Stimulated activated naive B cell treated with anti-CD40 and anti-IgM and Interleukin-4, amounts not matched to agents 10 μg/mL and 1 μg/mL and 100 μg/mL, for 72 hours (primary cell): ENCODE results near the gene BASP1.
"Not testable (repeated sequence)": the region's sequence is repeated elsewhere in the genome, so short reads cannot be mapped to it uniquely, and the experiment has no call there.

ENCODE experiments used
- ATAC-seq, 2 donors: fragments of 150-1000 bp; cut with Tn5 transposase; replicated peaks; 2 replicates each; pipeline ENCODE4 v1.10.0; 2021; ENCODE audit warnings: moderate library complexity in 1 of 2
- DNase-seq: peaks from one replicate; pipeline ENCODE4 v3.0.0; 2021
- H3K27ac Mint-ChIP-seq: one replicate; pipeline ENCODE4 v1.8.0; 2022; ENCODE audit warnings: mild to moderate bottlenecking, mixed read lengths
- H3K27me3 Mint-ChIP-seq, 2 donors: one replicate each; pipeline ENCODE4 v1.8.0; 2022; ENCODE audit warnings: mixed read lengths in 2 of 2
- H3K36me3 Mint-ChIP-seq, 2 donors: one replicate each; pipeline ENCODE4 v1.8.0; 2022; ENCODE audit warnings: mixed read lengths in 2 of 2, mild to moderate bottlenecking in 1 of 2
- H3K4me1 Mint-ChIP-seq, 2 donors: one replicate each; pipeline ENCODE4 v1.8.0; 2022; ENCODE audit warnings: mixed read lengths in 2 of 2, mild to moderate bottlenecking in 1 of 2
- H3K4me3 Mint-ChIP-seq, 2 donors: one replicate each; pipeline ENCODE4 v1.8.0; 2022; ENCODE audit warnings: mild to moderate bottlenecking in 2 of 2, mixed read lengths in 2 of 2, moderate library complexity in 1 of 2
- H3K9me3 Mint-ChIP-seq, 2 donors: one replicate each; pipeline ENCODE4 v1.8.0; 2022; ENCODE audit warnings: mixed read lengths in 2 of 2, mild to moderate bottlenecking in 1 of 2

The BASP1 gene

GRCh38 chr5:17307440-17307839, 90.0 kb downstream of the BASP1 start:
- H3K27me3 Mint-ChIP-seq, DNase-seq, ATAC-seq, H3K27ac Mint-ChIP-seq, H3K4me1 Mint-ChIP-seq, H3K9me3 Mint-ChIP-seq, H3K36me3 Mint-ChIP-seq, H3K4me3 Mint-ChIP-seq: not testable (repeated sequence)

- Mint-ChIP-seq H3K9me3 (peaks cover 0 to 4% of the 10 kb centered on the region in 2 donors), H3K27ac (no peak overlapping the region), H3K4me3 (no peak overlapping the region), H3K4me1 (peaks cover 0 to 6% of the 10 kb centered on the region in 2 donors), H3K36me3 (no peaks in the 10 kb centered on the region), H3K27me3 (no peaks in the 10 kb centered on the region)
- no peak for ATAC-seq
- no peak for DNase-seq
Observed at GRCh38 chr5:17308326-17309065, 91.1 kb downstream of the BASP1 start.

GRCh38 chr5:17309462-17309861, 92.0 kb downstream of the BASP1 start:
- ATAC-seq (no peak), DNase-seq (no peak)
- Mint-ChIP-seq H3K4me3 (no peak overlapping the region), H3K4me1 (peaks cover 0 to 3% of the 10 kb centered on the region in 2 donors), H3K36me3 (no peaks in the 10 kb centered on the region), H3K27ac (no peak overlapping the region), H3K27me3 (no peaks in the 10 kb centered on the region), H3K9me3 (peaks cover 0 to 4% of the 10 kb centered on the region in 2 donors)

- not testable (repeated sequence) for H3K36me3 Mint-ChIP-seq, H3K9me3 Mint-ChIP-seq
Observed at GRCh38 chr5:17310502-17310901, 93.1 kb downstream of the BASP1 start.

GRCh38 chr5:17311811-17312210, 94.4 kb downstream of the BASP1 start:
- H3K27ac Mint-ChIP-seq, ATAC-seq, H3K36me3 Mint-ChIP-seq, H3K9me3 Mint-ChIP-seq, DNase-seq, H3K27me3 Mint-ChIP-seq, H3K4me3 Mint-ChIP-seq: not testable (repeated sequence)
- peaks cover 14 to 25% of the 10 kb centered on the region in 2 donors for H3K4me1 Mint-ChIP-seq

More at GRCh38 chr5:17310502-17310901, 93.1 kb downstream of the BASP1 start:
- not testable (repeated sequence) for H3K27me3 Mint-ChIP-seq, DNase-seq, ATAC-seq, H3K4me3 Mint-ChIP-seq, H3K27ac Mint-ChIP-seq
- peaks cover 5 to 12% of the 10 kb centered on the region in 2 donors for H3K4me1 Mint-ChIP-seq

GRCh38 chr5:17312358-17312757, 94.9 kb downstream of the BASP1 start:
- no peak overlapping the region for H3K27ac Mint-ChIP-seq
- H3K27me3 Mint-ChIP-seq, result no peaks in the 10 kb centered on the region
- ATAC-seq, result no peak
- peaks cover 17 to 30% of the 10 kb centered on the region in 2 donors for H3K4me1 Mint-ChIP-seq
- H3K4me3 Mint-ChIP-seq, result no peak overlapping the region
- DNase-seq, result no peak
- H3K36me3 Mint-ChIP-seq, result peaks cover 0 to 5% of the 10 kb centered on the region in 2 donors
- H3K9me3 Mint-ChIP-seq, result peaks cover 0 to 6% of the 10 kb centered on the region in 2 donors

- no peak for ATAC-seq
- Mint-ChIP-seq H3K9me3 (peaks cover 0 to 5% of the 10 kb centered on the region in 2 donors), H3K27me3 (no peaks in the 10 kb centered on the region), H3K36me3 (peaks cover 0 to 5% of the 10 kb centered on the region in 2 donors), H3K27ac (no peak overlapping the region), H3K4me3 (no peak overlapping the region), H3K4me1 (peaks cover 34 to 56% of the 10 kb centered on the region in 2 donors)
- DNase-seq, result no peak
Observed at GRCh38 chr5:17314907-17315471, 97.6 kb downstream of the BASP1 start.

GRCh38 chr5:17315710-17316221, 98.3 kb downstream of the BASP1 start:
- ATAC-seq, result no peak

GRCh38 chr5:17316970-17317459, 99.6 kb downstream of the BASP1 start:
- DNase-seq, result peak; percentile 33
- Mint-ChIP-seq H3K4me3 (peak overlapping the region; percentile 61 to 81), H3K27me3 (no peaks in the 10 kb centered on the region), H3K9me3 (peaks cover 0 to 5% of the 10 kb centered on the region in 2 donors), H3K4me1 (peaks cover 40 to 63% of the 10 kb centered on the region in 2 donors), H3K27ac (peak overlapping the region; percentile 90), H3K36me3 (peaks cover 0 to 5% of the 10 kb centered on the region in 2 donors)
- peak; percentile 85 to 87 for ATAC-seq

More at GRCh38 chr5:17315710-17316221, 98.3 kb downstream of the BASP1 start:
- Mint-ChIP-seq H3K4me1 (peaks cover 40 to 62% of the 10 kb centered on the region in 2 donors), H3K27me3 (no peaks in the 10 kb centered on the region), H3K4me3 (peak overlapping the region; percentile 18 to 64), H3K36me3 (peaks cover 0 to 5% of the 10 kb centered on the region in 2 donors), H3K9me3 (peaks cover 0 to 5% of the 10 kb centered on the region in 2 donors), H3K27ac (peak overlapping the region; percentile 74)
- no peak for DNase-seq

- Mint-ChIP-seq H3K27me3 (no peaks in the 10 kb centered on the region), H3K9me3 (peaks cover 0 to 5% of the 10 kb centered on the region in 2 donors), H3K36me3 (peaks cover 0 to 5% of the 10 kb centered on the region in 2 donors), H3K4me1 (peaks cover 40 to 63% of the 10 kb centered on the region in 2 donors), H3K27ac (peak overlapping the region; percentile 90), H3K4me3 (peak overlapping the region; percentile 72 to 81)
- peak; percentile 35 for DNase-seq
- ATAC-seq, result peak; percentile 49 to 63
Observed at GRCh38 chr5:17317473-17317872, 100.0 kb downstream of the BASP1 start.

GRCh38 chr5:17319095-17319494, 101.7 kb downstream of the BASP1 start:
- H3K27me3 Mint-ChIP-seq, H3K36me3 Mint-ChIP-seq, H3K9me3 Mint-ChIP-seq: not testable (repeated sequence)
- DNase-seq, result peak; percentile 23
- ATAC-seq, result peak in 1 of 2 donors; percentile 29
- Mint-ChIP-seq H3K27ac (peak overlapping the region; percentile 90), H3K4me3 (peak overlapping the region in 1 of 2 donors; percentile 2), H3K4me1 (peaks cover 40 to 63% of the 10 kb centered on the region in 2 donors)

GRCh38 chr5:17325770-17326599, 108.6 kb downstream of the BASP1 start:
- DNase-seq (no peak), ATAC-seq (no peak)
- Mint-ChIP-seq H3K9me3 (peaks cover 0 to under 1% of the 10 kb centered on the region in 2 donors), H3K27ac (no peak overlapping the region), H3K36me3 (no peaks in the 10 kb centered on the region), H3K27me3 (no peaks in the 10 kb centered on the region), H3K4me1 (no peaks in the 10 kb centered on the region), H3K4me3 (no peak overlapping the region)
